B cell (primary cell): ENCODE measurements around the gene ELMO1.

Source experiments
- CTCF ChIP-seq: fragments of 200-600 bp; IDR thresholded peaks from one replicate; pipeline ENCODE4 v1.8.0; 2022; ENCODE audit warnings: antibody characterized with exemption, mild to moderate bottlenecking
- EZH2 ChIP-seq: IDR thresholded peaks from 2 replicates; pipeline ENCODE4 v1.6.1; 2012; ENCODE audit warnings: borderline replicate concordance, low read depth, mild to moderate bottlenecking, moderate library complexity, low read length; ENCODE audit not compliant: insufficient read depth, poor library complexity, severe bottlenecking

GRCh38 chr7:37282927-37283326 lies 165.7 kb downstream of the ELMO1 start:
- TF ChIP-seq CTCF (no peak), EZH2 (no peak)
